GM23248 (cell line): ENCODE measurements around the gene VIPR2. TPM values are rescaled to one million over a fixed set of nuclear protein-coding genes. Genes with fewer than 3 reads are reported as not detected.
"Not testable (repeated sequence)": the region's sequence is repeated elsewhere in the genome, so short reads cannot be mapped to it uniquely, and the experiment has no call there.

Experiments
- DNase-seq: peaks from one replicate; pipeline ENCODE4 v3.0.0-alpha.2; 2015
- H2AFZ ChIP-seq: fragments of 200-600 bp; sonication (generic); 2 replicates; pipeline ENCODE4 v1.6.1; 2016; ENCODE audit warnings: antibody characterized with exemption
- H3F3A ChIP-seq: fragments of 200-600 bp; sonication (generic); 2 replicates; pipeline ENCODE4 v1.6.1; 2016; ENCODE audit warnings: mild to moderate bottlenecking, antibody characterized with exemption, mixed run types; ENCODE audit not compliant: insufficient read depth
- H3K27ac ChIP-seq: fragments of 200-600 bp; sonication (generic); 2 replicates; pipeline ENCODE4 v1.5.1; 2016; ENCODE audit warnings: mild to moderate bottlenecking
- H3K27me3 ChIP-seq: fragments of 200-600 bp; sonication (generic); replicated peaks from 2 replicates; pipeline ENCODE4 v1.6.1; 2016; ENCODE audit warnings: mild to moderate bottlenecking; ENCODE audit not compliant: insufficient read depth
- H3K36me3 ChIP-seq: fragments of 200-600 bp; sonication (generic); 2 replicates; pipeline ENCODE4 v1.6.1; 2016; ENCODE audit warnings: low read depth, mild to moderate bottlenecking
- H3K4me1 ChIP-seq: fragments of 200-600 bp; sonication (generic); 2 replicates; pipeline ENCODE4 v1.6.1; 2016; ENCODE audit warnings: mild to moderate bottlenecking; ENCODE audit not compliant: insufficient read depth
- H3K4me2 ChIP-seq: fragments of 200-600 bp; sonication (generic); one replicate; pipeline ENCODE4 v1.6.1; 2016; ENCODE audit warnings: mild to moderate bottlenecking; ENCODE audit not compliant: unreplicated experiment
- H3K4me3 ChIP-seq: fragments of 200-600 bp; sonication (generic); 2 replicates; pipeline ENCODE4 v1.5.1; 2016; ENCODE audit warnings: mild to moderate bottlenecking
- H3K79me2 ChIP-seq: fragments of 200-600 bp; sonication (generic); 2 replicates; pipeline ENCODE4 v1.6.1; 2016; ENCODE audit warnings: mild to moderate bottlenecking; ENCODE audit not compliant: insufficient read depth
- H3K9ac ChIP-seq: fragments of 200-600 bp; sonication (generic); 2 replicates; pipeline ENCODE4 v1.6.1; 2016; ENCODE audit warnings: mild to moderate bottlenecking
- H3K9me2 ChIP-seq: fragments of 200-600 bp; sonication (generic); 2 replicates; pipeline ENCODE4 v1.6.1; 2016; ENCODE audit warnings: mixed run types, mild to moderate bottlenecking, moderate library complexity; ENCODE audit not compliant: insufficient read depth
- H3K9me3 ChIP-seq: fragments of 200-600 bp; sonication (generic); one replicate; pipeline ENCODE4 v1.6.1; 2017; ENCODE audit warnings: low read depth
- H4K20me1 ChIP-seq: fragments of 200-600 bp; sonication (generic); 2 replicates; pipeline ENCODE4 v1.6.0; 2016; ENCODE audit not compliant: insufficient read depth
- EZH2 ChIP-seq: fragments of 200-600 bp; sonication (generic); IDR thresholded peaks from 2 replicates; pipeline ENCODE4 v1.6.1; 2018; ENCODE audit warnings: antibody characterized with exemption, mild to moderate bottlenecking; ENCODE audit not compliant: insufficient read depth, poor library complexity, severe bottlenecking
- EZH2phosphoT487 ChIP-seq: fragments of 200-600 bp; sonication (generic); IDR thresholded peaks from 2 replicates; pipeline ENCODE4 v1.6.1; 2018; ENCODE audit warnings: antibody characterized with exemption, moderate library complexity, mild to moderate bottlenecking, low read depth; ENCODE audit not compliant: insufficient read depth
- WGBS, 2 experiments: methylation state at CpG; one replicate each; pipeline ENCODE4 v1.1.6; 2015 to 2017; ENCODE audit warnings: low lambda C conversion rate in 2 of 2, low coverage in 1 of 2; ENCODE audit errors: missing lambda C conversion rate in 2 of 2; 5-methylcytosine and 5-hydroxymethylcytosine counted together
- in situ Hi-C: fragments of 300-500 bp; cut with MboI; formaldehyde crosslinking; loops from 2 replicates; pipeline ENCODE4 v1.15.0; 2020
- polyA plus RNA-seq: library from polyadenylated mRNA; unstranded; fragments of >200 nt; fragmentation: Nextera tagmentation; extraction: Ambion mirVana; gene quantifications from 2 replicates; pipeline ENCODE4 v1.2.1, GENCODE V29; 2016
- total RNA-seq: library from RNA; depleted of rRNA; stranded (reverse); fragments of >200 nt; shearing (Covaris generic); gene quantifications from 2 replicates; pipeline ENCODE4 v1.2.3, GENCODE V29; 2014

The VIPR2 gene
- total and polyA plus RNA-seq, 2 experiments from 2014 or later, result not detected

DNA sequence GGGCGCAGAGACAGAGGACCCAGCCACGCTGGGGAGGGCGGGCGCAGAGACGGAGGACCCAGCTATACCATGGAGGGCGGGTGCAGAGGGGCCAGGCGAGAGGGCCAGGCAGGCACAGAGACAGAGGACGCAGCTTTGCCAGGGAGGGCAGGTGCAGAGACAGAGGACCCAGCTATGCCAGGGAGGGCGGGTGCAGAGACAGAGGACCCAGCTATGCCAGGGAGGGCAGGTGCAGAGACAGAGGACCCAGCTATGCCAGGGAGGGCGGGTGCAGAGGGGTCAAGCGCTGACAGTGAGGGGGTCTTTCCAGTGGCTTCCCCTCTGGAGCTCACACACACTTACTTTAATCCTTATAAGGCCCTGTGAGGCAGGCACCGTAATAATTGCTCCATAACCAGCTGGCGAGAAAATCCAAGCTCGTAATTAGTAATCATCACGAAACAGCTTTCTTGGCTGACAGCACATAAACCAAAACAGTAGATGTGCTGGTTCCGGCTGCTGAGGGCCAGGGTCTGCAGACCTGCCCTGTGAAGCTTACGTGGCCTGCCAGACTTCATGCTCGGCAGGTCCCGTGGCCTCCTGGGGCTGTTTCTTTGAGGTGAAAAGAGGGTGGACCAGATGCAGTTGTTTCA lies 137.2 kb downstream of the VIPR2 start:
- no peaks in the 10 kb centered on the region for H3K4me1 ChIP-seq
- no peaks in the 10 kb centered on the region for H3F3A ChIP-seq
- in situ Hi-C loops, result no loop called here
- TF ChIP-seq EZH2phosphoT487 (no peak), EZH2 (no peak)
- no peaks in the 10 kb centered on the region for H3K79me2 ChIP-seq
- no peak overlapping the region for H2AFZ ChIP-seq
- no peaks in the 10 kb centered on the region for H4K20me1 ChIP-seq
- no peaks in the 10 kb centered on the region for H3K9me2 ChIP-seq
- no peaks in the 10 kb centered on the region for H3K36me3 ChIP-seq
- H3K4me2 ChIP-seq, result no peak overlapping the region
- no peak overlapping the region for H3K4me3 ChIP-seq
- no peak overlapping the region for H3K9ac ChIP-seq
- no peaks in the 10 kb centered on the region for H3K9me3 ChIP-seq
- whole genome bisulfite sequencing, 2 experiments, result 47 to 49% methylated on average over 16 to 19 of the region's 19 CpGs
- H3K27ac ChIP-seq, result no peak overlapping the region
- DNase-seq, result no peak
- H3K27me3 ChIP-seq, result no peaks in the 10 kb centered on the region

GRCh38 chr7:159006610-159007130 lies 138.0 kb downstream of the VIPR2 start:
- no peak overlapping the region for H3K27ac ChIP-seq
- 62 to 63% methylated on average over 17 to 20 of the region's 31 CpGs for WGBS, 2 experiments
- no peaks in the 10 kb centered on the region for H3F3A ChIP-seq
- no peak overlapping the region for H3K4me2 ChIP-seq
- in situ Hi-C loops, result no loop called here
- DNase-seq, result no peak
- no peak overlapping the region for H3K9ac ChIP-seq
- H4K20me1 ChIP-seq, result no peaks in the 10 kb centered on the region
- no peaks in the 10 kb centered on the region for H3K79me2 ChIP-seq
- no peaks in the 10 kb centered on the region for H3K36me3 ChIP-seq
- TF ChIP-seq EZH2phosphoT487 (no peak), EZH2 (no peak)
- H2AFZ ChIP-seq, result no peak overlapping the region
- H3K9me2 ChIP-seq, result no peaks in the 10 kb centered on the region
- H3K27me3 ChIP-seq, result no peaks in the 10 kb centered on the region
- H3K4me3 ChIP-seq, result no peak overlapping the region
- H3K4me1 ChIP-seq, result no peaks in the 10 kb centered on the region
- H3K9me3 ChIP-seq, result no peaks in the 10 kb centered on the region

DNA sequence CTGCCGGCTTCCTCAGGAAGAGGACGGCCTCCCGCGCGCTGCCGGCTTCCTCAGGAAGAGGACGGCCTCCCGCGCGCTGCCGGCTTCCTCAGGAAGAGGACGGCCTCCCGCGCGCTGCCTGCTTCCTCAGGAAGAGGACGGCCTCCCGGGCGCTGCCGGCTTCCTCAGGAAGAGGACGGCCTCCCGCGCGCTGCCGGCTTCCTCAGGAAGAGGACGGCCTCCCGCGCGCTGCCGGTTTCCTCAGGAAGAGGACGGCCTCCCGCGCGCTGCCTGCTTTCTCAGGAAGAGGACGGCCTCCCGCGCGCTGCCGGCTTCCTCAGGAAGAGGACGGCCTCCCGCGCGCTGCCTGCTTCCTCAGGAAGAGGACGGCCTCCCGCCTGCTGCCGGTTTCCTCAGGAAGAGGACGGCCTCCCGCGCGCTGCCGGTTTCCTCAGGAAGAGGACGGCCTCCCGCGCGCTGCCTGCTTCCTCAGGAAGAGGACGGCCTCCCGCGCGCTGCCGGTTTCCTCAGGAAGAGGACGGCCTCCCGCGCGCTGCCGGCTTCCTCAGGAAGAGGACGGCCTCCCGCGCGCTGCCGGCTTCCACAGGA lies 138.6 kb downstream of the VIPR2 start:
- H3K27me3 ChIP-seq, H3K36me3 ChIP-seq, DNase-seq, H3K79me2 ChIP-seq, H3K9ac ChIP-seq, H3K4me3 ChIP-seq, H3K9me2 ChIP-seq, H3K27ac ChIP-seq, H3K4me2 ChIP-seq, in situ Hi-C loops, H3F3A ChIP-seq, H3K4me1 ChIP-seq, H2AFZ ChIP-seq, H3K9me3 ChIP-seq, H4K20me1 ChIP-seq: not testable (repeated sequence)
- WGBS, 2 experiments, result 91% methylated on average over 16 of the region's 69 CpGs; no CpG with 5 or more reads in 1 of the 2 experiments

DNA sequence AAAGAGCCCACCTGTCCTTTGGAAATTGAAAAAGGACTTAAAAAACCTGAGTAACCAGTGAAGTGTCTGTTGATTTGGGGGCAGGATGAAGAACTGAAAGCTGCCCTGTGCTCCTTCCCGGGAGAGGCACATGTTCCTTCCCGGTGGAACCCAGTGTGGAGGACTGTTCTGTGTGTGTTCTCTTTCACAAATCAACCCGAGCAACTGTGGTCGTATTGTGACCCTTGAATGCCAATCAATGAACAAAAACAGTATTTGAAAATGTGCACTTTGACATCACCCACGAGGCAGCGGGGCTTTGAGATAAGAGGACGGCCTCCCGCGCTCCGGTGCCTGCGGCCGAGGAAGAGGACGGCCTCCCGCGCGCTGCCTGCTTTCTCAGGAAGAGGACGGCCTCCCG lies 139.0 kb downstream of the VIPR2 start:
- no peak overlapping the region for H3K4me2 ChIP-seq
- no peak overlapping the region for H3K4me3 ChIP-seq
- no peak overlapping the region for H3K27ac ChIP-seq
- no peaks in the 10 kb centered on the region for H3K4me1 ChIP-seq
- no peak for TF ChIP-seq EZH2phosphoT487
- TF ChIP-seq EZH2, result no peak
- H3F3A ChIP-seq, result no peaks in the 10 kb centered on the region
- H3K9me3 ChIP-seq, result no peaks in the 10 kb centered on the region
- no peaks in the 10 kb centered on the region for H3K36me3 ChIP-seq
- no peak for DNase-seq
- H4K20me1 ChIP-seq, result no peaks in the 10 kb centered on the region
- H2AFZ ChIP-seq, result no peak overlapping the region
- no peaks in the 10 kb centered on the region for H3K9me2 ChIP-seq
- 70 to 72% methylated on average over 16 to 18 of the region's 18 CpGs for WGBS, 2 experiments
- H3K79me2 ChIP-seq, result no peaks in the 10 kb centered on the region
- no peak overlapping the region for H3K9ac ChIP-seq
- in situ Hi-C loops, result no loop called here
- no peaks in the 10 kb centered on the region for H3K27me3 ChIP-seq

DNA sequence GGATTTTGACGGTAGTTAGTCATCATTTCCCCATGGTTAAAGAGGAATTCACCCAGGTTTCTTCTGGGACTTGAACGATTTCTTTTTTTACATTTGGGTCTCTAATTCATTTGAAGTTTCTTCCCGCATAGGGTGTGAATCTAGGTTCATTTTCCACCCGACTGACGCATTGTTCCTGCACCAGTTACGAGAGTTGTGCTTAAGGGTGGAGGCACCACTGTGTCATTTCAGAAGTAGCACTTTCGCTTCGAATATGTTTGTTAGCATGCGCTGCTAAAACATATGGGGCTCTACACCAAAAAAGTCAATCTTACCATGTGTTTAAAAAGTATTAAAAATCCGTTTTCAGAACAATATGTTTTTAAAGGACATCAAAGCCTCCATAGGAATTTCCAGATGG lies 140.3 kb downstream of the VIPR2 start:
- WGBS, 2 experiments, result 33% methylated on average over 10 of the region's 10 CpGs
- no peaks in the 10 kb centered on the region for H4K20me1 ChIP-seq
- H3K4me2 ChIP-seq, result no peak overlapping the region
- H3K4me1 ChIP-seq, result no peaks in the 10 kb centered on the region
- H3K9ac ChIP-seq, result no peak overlapping the region
- no peak overlapping the region for H2AFZ ChIP-seq
- H3K9me2 ChIP-seq, result no peaks in the 10 kb centered on the region
- DNase-seq, result no peak
- H3K4me3 ChIP-seq, result no peak overlapping the region
- in situ Hi-C loops, result no loop called here
- H3K79me2 ChIP-seq, result no peaks in the 10 kb centered on the region
- TF ChIP-seq EZH2 (no peak), EZH2phosphoT487 (no peak)
- H3K27ac ChIP-seq, result no peak overlapping the region
- H3K36me3 ChIP-seq, result no peaks in the 10 kb centered on the region
- H3F3A ChIP-seq, result no peaks in the 10 kb centered on the region
- H3K27me3 ChIP-seq, result no peaks in the 10 kb centered on the region
- H3K9me3 ChIP-seq, result no peaks in the 10 kb centered on the region
